ENCODE measurements around the gene SIAH2. TPM values are rescaled to one million over a fixed set of nuclear protein-coding genes. Genes with fewer than 3 reads are reported as not detected.

SIAH2 gene
- total and polyA plus RNA-seq, 9 of the 15 experiments (the other 6 are each of a cell fraction or from before 2014, with no cell fraction given), result 4.8 to 39.0 (median 29.9) TPM

GRCh38 chr3:150770681-150771080, 7.7 kb upstream of the SIAH2 start:
- DNase-seq (ENCODE audit: extremely low read depth in 1 of 4, low spot score in 3 of 4), result no peak
- Histone ChIP-seq H3K4me1 (replicated peaks in 1 of 2; ENCODE audit: control insufficient read depth in 2 of 2, insufficient read depth in 2 of 2, low read length in 2 of 2) (peaks cover 8 to 12% of the 10 kb centered on the region in 2 experiments; a peak in 3 of 5 replicates), H3K36me3 (ENCODE audit: control insufficient read depth, insufficient read depth, low read length) (no peaks in the 10 kb centered on the region), H3K9me3 (replicated peaks; ENCODE audit: control insufficient read depth, insufficient read depth, low read depth, low read length) (no peaks in the 10 kb centered on the region), H4K20me1 (replicated peaks; ENCODE audit: control insufficient read depth, insufficient read depth, low read length) (no peaks in the 10 kb centered on the region), H3K9ac (ENCODE audit: insufficient read depth in 1 of 2, low read depth in 2 of 2, low read length in 2 of 2) (no peak overlapping the region), H3K27ac (ENCODE audit: extremely low read depth, low read depth, low read length) (no peak overlapping the region), H3K27me3 (ENCODE audit: control insufficient read depth in 2 of 2, insufficient read depth in 2 of 2, low read length in 2 of 2) (no peaks in the 10 kb centered on the region), H2AFZ (ENCODE audit: low read depth, low read length) (no peak overlapping the region), H3K79me2 (ENCODE audit: control insufficient read depth, insufficient read depth, low read length) (no peaks in the 10 kb centered on the region), H3K4me3 (no peak overlapping the region), H3K4me2 (ENCODE audit: insufficient read depth, low read length) (no peak overlapping the region), H3K9me1 (ENCODE audit: control insufficient read depth, insufficient read depth, low read length) (no peaks in the 10 kb centered on the region)
- intact Hi-C loops (cut with micrococcal nuclease) (no loop called here), in situ Hi-C loops (cut with MboI) (loop anchor here (5.0 kb wide), 1 partner anchor 48 kb away; no protein-coding TSS in a partner anchor)
- no peak for FAIRE-seq
- CTCF ChIA-PET (ENCODE audit: low intra/inter-chr PET ratio), result no interaction called here
- TF ChIP-seq IRF9 (tag; IDR thresholded peaks at IDR 0.05) (no peak), POLR2AphosphoS5 (IDR thresholded peaks at IDR 0.05; ENCODE audit: control insufficient read depth, insufficient read depth, low read depth, low read length) (no peak), THRB (CRISPR knock-in tag; conservative IDR thresholded peaks at IDR 0.05) (no peak), HCFC1 (IDR thresholded peaks at IDR 0.05; ENCODE audit: low read depth, low read length) (no peak), ZKSCAN1 (IDR thresholded peaks at IDR 0.05; ENCODE audit: low read depth, low read length) (no peak)
- 14% methylated on average over 2 of the region's 3 CpGs for WGBS (ENCODE audit: insufficient coverage, low coverage, missing lambda C conversion rate)
- POLR2A ChIA-PET, result no interaction called here
- no peak for ATAC-seq
- BruUV-seq (replicated peaks), result no TSS peak
